Stimulated activated naive CD4-positive, alpha-beta T cell (primary cell): Measurements from ENCODE around the gene ZNF780A.
"Not testable (repeated sequence)": the region's sequence is repeated elsewhere in the genome, so short reads cannot be mapped to it uniquely, and the experiment has no call there.

ENCODE experiments used
- DNase-seq, 6 experiments: peaks; one replicate each; lab custom pipeline; 2025; lab: John Stamatoyannopoulos, UW

ZNF780A gene

GRCh38 chr19:40090241-40091204 lies at the start of gene ZNF780A:
Gene ZNF780A, minus strand, starts transcription at chr19:40090943. Its CDS starts 6,190 bp downstream, at chr19:40084753.
- DNase-seq: peak; percentile 68 to 91 (median 78)

GRCh38 chr19:40139533-40140287 lies 49.0 kb upstream of the ZNF780A start:
- peak in 3 of 6 experiments; percentile 18 to 63 (median 63) for DNase-seq

- no peak for DNase-seq
These were observed 46.1 kb upstream of the ZNF780A start for GRCh38 chr19:40136818-40137217.

GRCh38 chr19:40134866-40135265 lies 44.1 kb upstream of the ZNF780A start:
- DNase-seq: no peak

GRCh38 chr19:40133491-40133890 lies 42.7 kb upstream of the ZNF780A start:
- DNase-seq: no peak

- DNase-seq: no peak
These were observed 39.3 kb upstream of the ZNF780A start for GRCh38 chr19:40130013-40130412.

GRCh38 chr19:40129425-40129824 lies 38.7 kb upstream of the ZNF780A start:
- DNase-seq: no peak

- DNase-seq: no peak
These were observed 38.2 kb upstream of the ZNF780A start for GRCh38 chr19:40128991-40129390.

GRCh38 chr19:40119380-40119779 lies 28.6 kb upstream of the ZNF780A start:
- no peak for DNase-seq

GRCh38 chr19:40118638-40119037 lies 27.9 kb upstream of the ZNF780A start:
- DNase-seq: not testable (repeated sequence)

- DNase-seq: no peak
These were observed 25.3 kb upstream of the ZNF780A start for GRCh38 chr19:40116075-40116474.

GRCh38 chr19:40114119-40114518 lies 23.4 kb upstream of the ZNF780A start:
- DNase-seq: not testable (repeated sequence)

GRCh38 chr19:40112271-40112670 lies 21.5 kb upstream of the ZNF780A start:
- not testable (repeated sequence) for DNase-seq

- DNase-seq: no peak
These were observed 19.8 kb upstream of the ZNF780A start for GRCh38 chr19:40110570-40110969.

GRCh38 chr19:40104754-40105153 lies 14.0 kb upstream of the ZNF780A start:
- DNase-seq: no peak

GRCh38 chr19:40103600-40103999 lies 12.9 kb upstream of the ZNF780A start:
- no peak for DNase-seq

- no peak for DNase-seq
These were observed 11.1 kb upstream of the ZNF780A start for GRCh38 chr19:40101813-40102212.

- DNase-seq: no peak
These were observed 2.7 kb upstream of the ZNF780A start for GRCh38 chr19:40093416-40093815.

- no peak for DNase-seq
These were observed 724 bp upstream of the ZNF780A start for GRCh38 chr19:40091205-40092129.

GRCh38 chr19:40089462-40089861 lies 1.3 kb downstream of the ZNF780A start:
- DNase-seq: no peak

- DNase-seq: no peak
These were observed 2.3 kb downstream of the ZNF780A start for GRCh38 chr19:40088299-40089047.
